Right cardiac atrium (tissue), 5 donors: Measurements from ENCODE around the gene PLSCR4. TPM values are rescaled to one million over a fixed set of nuclear protein-coding genes. Genes with fewer than 3 reads are reported as not detected.
A peak's percentile ranks its signal among the peaks of the same experiment; 100 is the strongest.
"Not testable (repeated sequence)": the region's sequence is repeated elsewhere in the genome, so short reads cannot be mapped to it uniquely, and the experiment has no call there.

ENCODE experiments used
- ATAC-seq, 2 donors: fragments of 200-7000 bp; cut with Tn5 transposase; one replicate each; pipeline versions ENCODE4 v1.8.0 to v1.9.1; 2020; ENCODE audit warnings: moderate library complexity in 2 of 2, mild to moderate bottlenecking in 1 of 2
- DNase-seq, 3 donors: peaks; one replicate each; pipeline ENCODE4 v3.0.0-alpha.2; 2020
- H3K27ac ChIP-seq: one replicate; pipeline ENCODE4 v1.5.1; 2013; ENCODE audit warnings: mild to moderate bottlenecking, low read length, control low read depth, moderate library complexity
- H3K27me3 ChIP-seq: one replicate; pipeline ENCODE4 v1.6.1; 2013; ENCODE audit not compliant: control insufficient read depth, insufficient read depth
- H3K4me1 ChIP-seq: one replicate; pipeline ENCODE4 v1.6.1; 2013; ENCODE audit warnings: low read length; ENCODE audit not compliant: control insufficient read depth, insufficient read depth
- H3K4me3 ChIP-seq: one replicate; pipeline ENCODE4 v1.5.1; 2013; ENCODE audit warnings: low read length, control low read depth
- H3K9me3 ChIP-seq: one replicate; pipeline ENCODE4 v1.6.1; 2013; ENCODE audit warnings: low read length; ENCODE audit not compliant: control insufficient read depth
- whole genome bisulfite sequencing: extraction: QIAGEN DNeasy Blood & Tissue Kit; methylation state at CpG from one replicate; pipeline ENCODE4 v1.1.7; 2013; 5-methylcytosine and 5-hydroxymethylcytosine counted together
- intact Hi-C, 4 donors: fragments of 100-400 bp; cut with DNase I; formaldehyde crosslinking; loops; one replicate each; pipeline versions ENCODE4 v1.11.0 to v1.14.0; 2022 to 2023
- long read RNA-seq, 4 donors: library from polyadenylated mRNA; unstranded; transcript quantifications; one replicate each; pipeline ENCODE4 v2.0.0, GENCODE V29; 2020 to 2021
- polyA plus RNA-seq: library from polyadenylated mRNA; stranded (reverse); fragments of 200-250 nt; gene quantifications from one replicate; pipeline ENCODE4 v1.2.3, GENCODE V29; 2013
- total RNA-seq, 4 donors: library from RNA; stranded (reverse); fragmentation: NEBNext Ultra II Directional; extraction: Animal tissue kit (Norgen Biotek cat#: 25700); gene quantifications; one replicate each; pipeline ENCODE4 v1.2.1, GENCODE V29; 2021
- donor health status: healthy with polysubstance abuse.
- donor health status: DM: no; HTN: yes; CAD: no.
- donor health status: DM: no; HTN: no; CAD: no.
- donor health status: DM: no; HTN: yes; CAD: no; lungs with severe emphysema.
- donor health status: DM: yes; HTN: yes; CAD: no.

PLSCR4 gene, protein sequence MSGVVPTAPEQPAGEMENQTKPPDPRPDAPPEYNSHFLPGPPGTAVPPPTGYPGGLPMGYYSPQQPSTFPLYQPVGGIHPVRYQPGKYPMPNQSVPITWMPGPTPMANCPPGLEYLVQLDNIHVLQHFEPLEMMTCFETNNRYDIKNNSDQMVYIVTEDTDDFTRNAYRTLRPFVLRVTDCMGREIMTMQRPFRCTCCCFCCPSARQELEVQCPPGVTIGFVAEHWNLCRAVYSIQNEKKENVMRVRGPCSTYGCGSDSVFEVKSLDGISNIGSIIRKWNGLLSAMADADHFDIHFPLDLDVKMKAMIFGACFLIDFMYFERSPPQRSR
- total RNA-seq (10 to 100 TPM; 25.4 to 35.6 (median 29.2) TPM), polyA plus RNA-seq (16.7 TPM)
- long read RNA-seq, donor 1, transcript PLSCR4-201 (9 exons, 3,303 nt), result major isoform, 18 of 34 reads
- long read RNA-seq, donor 1, partial matches to known transcripts, result 4 of 34 reads
- long read RNA-seq, donor 1, other reads (novel, unspliced or antisense), result 9 of 34 reads
- long read RNA-seq, donor 2, transcript PLSCR4-201 (9 exons, 3,303 nt), result major isoform, 16 of 24 reads
- long read RNA-seq, donor 2, partial matches to known transcripts, result 2 of 24 reads
- long read RNA-seq, donor 2, other reads (novel, unspliced or antisense), result 2 of 24 reads
- long read RNA-seq, donor 3, transcript PLSCR4-201 (9 exons, 3,303 nt), result major isoform, 65 of 91 reads
- long read RNA-seq, donor 3, transcript PLSCR4-202 (7 exons, 3,033 nt), result minor isoform, 5 of 91 reads
- long read RNA-seq, donor 3, partial matches to known transcripts, result 4 of 91 reads
- long read RNA-seq, donor 3, other reads (novel, unspliced or antisense), result 16 of 91 reads
- long read RNA-seq, donor 4, transcript PLSCR4-201 (9 exons, 3,303 nt), result major isoform, 5 of 14 reads
- long read RNA-seq, donor 4, partial matches to known transcripts, result 2 of 14 reads
- long read RNA-seq, donor 4, other reads (novel, unspliced or antisense), result 5 of 14 reads

DNA sequence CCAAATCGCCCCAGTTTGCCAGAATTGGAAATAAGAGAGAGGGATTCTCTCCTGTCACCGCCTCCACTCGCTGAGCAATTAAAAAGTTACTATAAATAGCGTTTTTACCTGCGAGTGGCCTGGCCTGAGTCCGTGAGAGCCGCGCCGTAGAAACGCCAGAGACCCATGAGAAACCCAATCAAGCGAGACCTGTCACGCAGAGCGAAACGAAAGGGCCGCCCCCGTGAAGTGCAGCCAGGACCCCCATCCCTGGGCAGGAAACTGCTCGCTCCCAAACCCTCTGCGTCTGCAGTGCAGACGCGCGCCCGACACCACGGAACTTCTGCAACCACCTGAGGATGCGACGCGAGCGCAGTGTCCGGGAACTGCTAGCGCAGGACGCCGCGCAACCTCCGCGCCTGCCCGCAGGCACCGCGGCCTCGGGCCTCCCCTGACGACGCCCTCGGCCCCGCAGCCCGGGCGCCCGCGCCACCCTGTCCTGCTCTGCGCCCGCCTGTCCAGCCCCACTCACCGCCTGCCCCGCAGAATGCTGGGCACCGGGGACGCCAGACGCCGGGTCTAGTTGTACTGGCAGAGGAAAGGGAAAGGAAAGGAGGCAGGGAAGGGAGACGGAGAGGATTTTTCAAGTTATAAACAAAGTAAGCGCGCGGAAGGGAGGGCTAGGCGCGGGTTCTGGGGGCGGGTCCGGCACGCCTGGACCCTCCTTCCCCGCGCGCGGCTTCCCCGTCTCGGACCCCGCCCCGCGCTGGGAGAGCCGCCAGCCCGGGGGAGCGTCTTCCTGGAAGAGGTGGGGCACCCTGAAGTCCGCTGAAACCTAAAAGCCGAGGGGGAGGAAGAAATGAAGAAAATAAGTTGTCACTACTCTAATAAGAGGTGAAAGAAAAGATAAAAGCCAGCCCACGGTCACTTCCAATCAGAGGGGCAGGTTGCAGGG lies at the start of gene PLSCR4:
Gene PLSCR4 (minus strand): TSS at position 657 of the 934 bp plus-strand sequence. CDS start 29,034 bp downstream, outside the sequence.
- H3K9me3 ChIP-seq, result no peaks in the 10 kb centered on the region
- H3K27me3 ChIP-seq, result no peaks in the 10 kb centered on the region
- under 1% methylated on average over 78 of the region's 78 CpGs for WGBS
- H3K4me1 ChIP-seq, result peaks cover 2% of the 10 kb centered on the region
- H3K27ac ChIP-seq, result peak within 1 kb of the TSS; percentile 90
- H3K4me3 ChIP-seq, result peak within 1 kb of the TSS; percentile 77
- intact Hi-C loops, result no loop called here
- ATAC-seq (peak; percentile 97 to 99), DNase-seq (peak; percentile 91 to 96 (median 95))

DNA sequence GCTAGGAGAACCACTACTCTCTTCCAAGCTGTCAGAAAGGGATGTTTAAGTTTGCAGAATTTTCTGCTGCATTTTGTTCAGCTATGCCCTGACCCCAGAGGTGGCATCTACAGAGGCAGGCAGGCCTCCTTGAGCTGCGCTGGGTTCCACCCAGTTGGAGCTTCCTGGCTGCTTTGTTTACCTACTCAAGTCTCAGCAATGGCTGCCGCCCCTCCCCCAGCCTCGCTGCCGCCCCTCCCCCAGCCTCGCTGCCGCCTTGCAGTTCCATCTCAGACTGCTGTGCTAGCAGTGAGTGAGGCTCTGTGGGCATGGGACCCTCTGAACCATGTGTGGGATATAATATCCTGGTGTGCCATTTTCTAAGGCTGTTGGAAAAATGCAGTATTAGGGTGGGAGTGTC lies 42.5 kb upstream of the PLSCR4 start:
- H3K4me3 ChIP-seq, H3K27ac ChIP-seq, ATAC-seq, H3K4me1 ChIP-seq, intact Hi-C loops, H3K27me3 ChIP-seq, H3K9me3 ChIP-seq: not testable (repeated sequence)
- 96% methylated on average over 6 of the region's 6 CpGs for WGBS
- DNase-seq, result peak in 1 of 3 donors; percentile 26

DNA sequence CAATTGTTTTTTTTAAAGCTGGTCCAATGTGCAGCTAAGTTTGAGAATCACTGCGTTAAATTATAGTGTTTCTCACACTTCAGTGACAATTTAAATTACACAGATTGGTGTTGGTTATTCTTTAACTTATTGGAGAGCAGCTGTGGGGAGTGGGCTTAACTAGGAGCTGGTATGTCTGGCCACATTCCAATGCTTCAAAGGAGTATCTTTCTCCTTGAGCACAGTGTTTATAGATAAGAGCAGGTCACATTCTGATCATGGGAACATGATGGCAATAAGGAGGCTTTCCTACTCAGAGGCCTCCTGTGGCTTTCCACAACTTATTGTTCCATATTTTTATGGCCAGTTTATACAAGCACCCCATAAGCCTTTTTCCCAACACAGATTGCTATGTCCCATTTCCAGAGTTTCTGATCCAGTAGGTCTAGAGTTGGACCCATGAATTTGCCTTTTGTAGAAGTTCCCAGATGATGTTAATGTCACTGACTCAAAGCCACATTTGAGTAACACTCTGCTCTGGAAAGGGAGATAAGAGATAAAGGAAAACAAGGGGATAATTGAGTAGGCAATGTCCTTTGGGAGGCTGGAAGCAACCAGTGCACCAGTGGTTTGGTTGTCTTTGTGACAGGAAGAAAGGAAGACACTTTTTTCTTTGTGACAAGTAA lies 33.0 kb upstream of the PLSCR4 start:
- ATAC-seq (peak; percentile 51 to 61), DNase-seq (no peak)
- Histone ChIP-seq H3K4me3 (no peak overlapping the region), H3K27me3 (no peaks in the 10 kb centered on the region), H3K27ac (no peak overlapping the region), H3K9me3 (no peaks in the 10 kb centered on the region), H3K4me1 (peaks cover 2% of the 10 kb centered on the region)
- 82% methylated on average over 1 of the region's 1 CpG for WGBS
- intact Hi-C loops, result no loop called here

DNA sequence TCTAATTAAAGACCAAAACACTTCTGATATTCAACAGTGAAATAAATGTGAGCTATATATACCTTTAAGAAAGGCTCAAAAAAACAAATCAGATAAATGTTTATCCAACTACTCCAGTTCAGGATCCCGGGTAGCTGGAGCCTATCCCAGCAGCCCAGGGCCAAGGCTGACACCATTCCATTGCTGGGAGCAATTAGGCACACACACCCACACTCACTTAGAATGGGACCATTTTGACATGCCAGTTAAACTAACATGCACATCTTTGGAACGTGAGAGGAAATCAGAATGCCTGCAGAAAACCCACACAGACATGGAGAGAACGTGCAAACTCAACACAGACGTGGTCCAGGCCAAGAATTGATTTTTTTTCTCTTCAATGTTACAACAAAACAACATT lies 30.0 kb upstream of the PLSCR4 start:
- no peak overlapping the region for H3K4me3 ChIP-seq
- WGBS, result 25% methylated on average over 4 of the region's 4 CpGs

DNA sequence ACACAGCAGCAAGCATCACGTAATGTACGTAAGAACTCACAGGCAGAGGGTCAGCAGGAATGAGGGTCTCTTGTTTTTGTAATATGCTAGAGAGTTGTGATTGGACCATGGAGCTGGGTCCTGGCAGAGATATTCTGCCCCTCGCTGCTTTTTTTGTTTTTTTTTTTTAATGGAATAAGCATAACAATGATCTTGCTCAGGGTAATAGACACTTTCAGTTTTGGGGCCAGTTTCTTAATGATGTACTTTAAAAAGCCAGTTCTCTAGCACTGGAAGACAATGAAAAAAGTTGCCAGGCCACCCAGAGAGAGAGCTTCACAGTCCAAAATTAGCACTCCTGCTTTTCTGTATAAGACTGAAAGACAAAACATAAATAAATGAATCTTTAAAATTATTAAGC lies 29.0 kb upstream of the PLSCR4 start:
- Histone ChIP-seq H3K4me1 (peaks cover 2% of the 10 kb centered on the region), H3K9me3 (no peaks in the 10 kb centered on the region), H3K4me3 (no peak overlapping the region), H3K27me3 (no peaks in the 10 kb centered on the region), H3K27ac (no peak overlapping the region)
- intact Hi-C loops, result no loop called here
- ATAC-seq, result no peak
- 73% methylated on average over 3 of the region's 3 CpGs for WGBS
- no peak for DNase-seq

More for the DNA sequence above, 30.0 kb upstream of the PLSCR4 start:
- no peak overlapping the region for H3K27ac ChIP-seq
- DNase-seq (peak; percentile 29 to 81 (median 70)), ATAC-seq (peak; percentile 68 to 75)
- intact Hi-C loops, result no loop called here
- H3K27me3 ChIP-seq, result no peaks in the 10 kb centered on the region
- H3K4me1 ChIP-seq, result peaks cover 2% of the 10 kb centered on the region
- H3K9me3 ChIP-seq, result no peaks in the 10 kb centered on the region

DNA sequence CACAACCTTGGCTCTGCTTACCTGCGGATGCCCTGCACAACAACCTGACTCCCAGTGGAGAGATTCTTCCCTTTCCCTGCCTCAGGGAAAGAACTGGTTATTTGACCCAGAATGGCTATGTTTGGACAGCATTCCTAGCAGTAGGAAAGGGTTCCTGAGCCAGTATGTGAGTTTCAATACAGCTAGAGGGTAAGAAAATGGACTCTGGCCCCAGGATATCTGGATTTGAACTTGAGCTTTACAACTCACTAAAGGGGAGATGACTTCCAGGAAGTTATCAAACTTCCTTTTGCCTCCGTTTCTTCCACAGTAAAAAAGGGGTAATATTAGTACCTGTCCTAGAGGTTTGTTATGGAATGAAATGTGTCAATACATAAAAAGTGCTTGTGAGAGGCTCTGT lies 28.1 kb upstream of the PLSCR4 start:
- intact Hi-C loops, result no loop called here
- Histone ChIP-seq H3K4me1 (peaks cover 2% of the 10 kb centered on the region), H3K27me3 (no peaks in the 10 kb centered on the region), H3K27ac (no peak overlapping the region), H3K4me3 (no peak overlapping the region), H3K9me3 (no peaks in the 10 kb centered on the region)
- 81% methylated on average over 2 of the region's 2 CpGs for WGBS
- ATAC-seq (no peak), DNase-seq (no peak)

DNA sequence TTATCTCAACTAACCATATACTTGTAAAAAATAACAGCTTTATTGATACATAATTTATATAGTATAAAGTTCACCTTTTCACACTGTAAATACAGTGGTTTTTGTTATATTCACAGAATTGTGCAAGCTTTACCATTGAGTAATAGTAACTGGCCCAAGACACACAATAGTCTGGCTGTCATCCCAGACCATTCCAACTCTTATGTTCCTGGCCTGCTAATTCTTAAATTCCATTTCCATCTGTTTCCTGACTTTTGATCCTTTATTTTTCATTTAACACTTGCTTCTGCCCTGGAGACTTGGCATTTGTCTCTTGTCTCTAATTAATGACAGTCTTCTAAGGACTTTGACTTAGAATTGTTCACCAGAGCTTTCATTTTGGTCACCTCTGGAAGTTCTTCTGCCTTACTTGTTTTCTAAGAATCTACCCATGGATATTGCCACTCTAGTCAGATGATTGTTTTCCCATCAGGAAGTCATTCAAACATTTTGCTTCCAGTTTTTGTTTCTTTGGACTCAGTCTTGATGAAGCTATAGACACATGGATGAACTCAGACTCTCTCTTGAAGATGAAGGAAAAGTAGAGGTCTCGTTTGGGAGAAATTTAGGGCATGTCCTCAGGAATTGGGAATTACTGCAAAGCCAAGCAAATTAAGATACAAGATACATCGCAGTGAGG lies 27.2 kb upstream of the PLSCR4 start:
- WGBS, result 56% methylated on average over 2 of the region's 2 CpGs
- H3K27me3 ChIP-seq, result no peaks in the 10 kb centered on the region
- no peak overlapping the region for H3K27ac ChIP-seq
- H3K4me1 ChIP-seq, result no peaks in the 10 kb centered on the region
- H3K4me3 ChIP-seq, result no peak overlapping the region
- H3K9me3 ChIP-seq, result no peaks in the 10 kb centered on the region
- peak; percentile 78 to 85 for ATAC-seq
- DNase-seq, result no peak
- intact Hi-C loops, result no loop called here

DNA sequence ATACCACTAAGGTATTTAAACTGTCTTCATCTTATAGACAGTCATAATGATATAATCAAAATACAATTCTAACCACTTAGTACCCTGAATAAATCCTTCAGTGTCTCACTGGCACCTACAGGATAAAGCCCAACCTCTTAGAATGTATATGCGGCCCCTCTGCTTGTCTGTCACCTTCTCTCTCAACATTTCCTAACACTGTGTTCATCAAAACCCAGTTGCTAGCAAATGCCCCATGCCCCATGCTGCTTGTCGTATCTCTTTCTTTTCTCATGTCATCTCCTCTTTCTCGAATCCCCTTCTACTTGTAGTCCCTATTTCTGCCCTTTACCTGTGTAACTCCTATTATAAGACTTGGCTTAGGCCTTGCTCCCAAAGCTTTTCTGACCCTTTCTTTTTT lies 24.6 kb upstream of the PLSCR4 start:
- no peak for ATAC-seq
- no peak overlapping the region for H3K27ac ChIP-seq

DNA sequence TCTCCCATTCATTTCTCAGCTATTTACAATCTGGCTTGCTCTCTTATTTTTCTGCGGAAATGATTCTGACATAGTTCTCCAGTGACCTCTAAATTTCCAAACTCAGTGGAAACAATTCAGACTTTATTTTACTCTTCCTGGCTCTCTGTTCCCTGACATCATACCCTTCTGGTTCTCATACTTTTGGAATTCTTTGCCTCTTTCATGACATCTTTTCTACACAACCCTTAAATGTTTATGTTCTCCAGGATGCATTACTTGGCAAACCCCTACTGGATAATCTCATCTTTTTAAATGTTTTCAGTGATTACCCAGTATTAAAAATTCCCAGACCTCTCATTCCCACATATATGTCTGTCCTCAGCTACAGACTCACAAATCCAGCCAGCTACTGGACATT lies 23.9 kb upstream of the PLSCR4 start:
- Histone ChIP-seq H3K4me1 (no peaks in the 10 kb centered on the region), H3K9me3 (no peaks in the 10 kb centered on the region), H3K4me3 (no peak overlapping the region), H3K27ac (no peak overlapping the region), H3K27me3 (no peaks in the 10 kb centered on the region)
- no peak for DNase-seq
- intact Hi-C loops, result no loop called here
- ATAC-seq, result peak; percentile 80 to 81
- WGBS, result 45% methylated on average over 1 of the region's 1 CpG

More for the DNA sequence above, 24.6 kb upstream of the PLSCR4 start:
- intact Hi-C loops, result no loop called here
- 87% methylated on average over 3 of the region's 3 CpGs for WGBS
- Histone ChIP-seq H3K9me3 (no peaks in the 10 kb centered on the region), H3K27me3 (no peaks in the 10 kb centered on the region), H3K4me3 (no peak overlapping the region), H3K4me1 (no peaks in the 10 kb centered on the region)
- no peak for DNase-seq
